T-helper 2 cell (primary cell): ENCODE data around the gene NAA10.
A peak's percentile ranks its signal among the peaks of the same experiment; 100 is the strongest.

Source experiments
- DNase-seq, 5 experiments: peaks; one replicate each; pipeline versions ENCODE4 v3.0.0 to v3.0.0-alpha.2; 2012 to 2022
- total RNA-seq, 2 donors: gene quantifications; one replicate each; lab custom pipeline; 2026; lab: John Stamatoyannopoulos, UW

The NAA10 gene
- 14.7 to 16.8 reads per million in 2 donors for total RNA-seq

DNA sequence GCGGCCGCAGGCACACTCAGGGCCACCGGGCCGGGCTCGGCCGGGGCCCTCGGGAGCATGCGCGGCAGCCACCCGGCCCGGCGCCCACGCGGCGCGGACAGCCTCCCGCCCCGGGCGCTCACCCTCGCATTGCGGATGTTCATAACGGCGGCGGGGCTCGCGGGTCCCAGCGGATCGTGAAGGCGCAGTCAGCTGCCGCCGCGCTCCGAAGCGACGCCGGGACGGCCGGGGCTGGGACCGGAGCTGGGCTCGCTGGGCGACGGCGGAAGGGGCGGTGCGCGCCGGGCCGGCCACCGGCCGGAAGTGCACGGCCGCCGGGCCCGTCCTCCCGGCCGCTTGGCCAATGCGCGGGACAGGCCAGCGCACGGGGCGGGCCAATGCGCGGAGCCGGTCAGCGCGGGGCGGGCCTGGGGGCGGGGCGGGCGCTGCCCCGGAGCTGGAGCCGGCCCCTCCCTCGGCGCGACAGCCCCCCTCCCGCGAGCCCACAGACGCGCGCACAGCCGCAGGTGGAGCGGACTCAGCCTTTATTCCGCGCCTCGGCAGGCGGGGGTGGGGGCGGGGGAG lies at the start of gene NAA10:
TSS of gene NAA10 (minus strand) at position 276 of the 564 bp plus-strand sequence. CDS start at position 143, 133 bp downstream.
- peak; percentile 29 to 67 (median 44) for DNase-seq

DNA sequence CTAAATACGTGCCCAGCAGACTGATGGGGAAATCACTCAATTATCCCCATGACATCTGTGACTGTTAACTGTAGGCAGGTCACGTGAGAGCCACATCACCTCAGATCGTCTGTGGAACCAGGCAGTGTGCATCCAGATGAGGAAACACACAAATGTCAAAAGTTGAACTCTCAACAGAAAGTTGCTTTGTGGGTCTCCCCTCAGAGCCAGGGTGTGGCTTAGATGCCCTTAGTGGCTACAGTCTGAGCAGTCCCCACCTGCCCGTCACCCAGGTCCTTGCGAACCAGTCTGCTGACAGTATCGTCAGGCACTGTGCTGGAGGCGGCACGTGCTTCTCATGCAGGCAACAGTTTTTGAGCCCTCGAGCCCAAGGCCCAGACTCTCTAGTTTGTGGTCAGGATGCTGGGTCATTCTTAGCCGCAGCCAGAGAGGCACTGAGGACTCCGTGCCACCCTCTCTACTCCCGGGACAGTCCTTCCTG lies 48.5 kb upstream of the NAA10 start:
- DNase-seq, result peak in 1 of 5 experiments; percentile 55

DNA sequence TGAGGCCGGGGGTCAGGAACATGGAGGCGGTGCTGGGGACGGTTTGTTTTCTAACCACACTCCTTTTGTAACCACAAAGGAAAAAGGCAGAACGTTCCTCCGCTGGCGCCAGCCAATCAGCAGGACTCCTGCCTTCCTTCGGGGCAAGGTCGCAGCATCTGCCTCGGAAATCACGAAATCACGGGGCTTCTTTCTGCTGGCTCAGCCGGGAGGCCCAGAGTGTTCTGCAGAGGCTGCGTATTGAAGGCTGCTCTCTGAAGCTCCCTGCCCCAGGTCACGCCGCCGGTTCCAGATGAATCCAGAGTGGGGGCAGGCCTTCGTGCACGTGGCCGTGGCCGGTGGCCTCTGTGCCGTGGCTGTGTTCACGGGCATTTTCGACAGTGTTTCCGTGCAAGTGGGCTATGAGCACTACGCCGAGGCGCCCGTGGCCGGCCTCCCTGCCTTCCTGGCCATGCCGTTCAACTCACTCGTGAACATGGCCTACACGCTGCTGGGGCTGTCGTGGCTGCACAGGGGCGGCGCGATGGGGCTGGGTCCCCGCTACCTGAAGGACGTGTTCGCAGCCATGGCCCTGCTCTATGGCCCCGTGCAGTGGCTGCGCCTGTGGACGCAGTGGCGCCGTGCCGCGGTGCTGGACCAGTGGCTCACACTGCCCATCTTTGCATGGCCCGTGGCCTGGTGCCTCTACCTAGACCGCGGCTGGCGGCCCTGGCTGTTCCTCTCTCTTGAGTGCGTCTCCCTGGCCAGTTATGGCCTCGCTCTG lies 47.1 kb upstream of the NAA10 start:
- peak; percentile 25 to 93 (median 58) for DNase-seq

DNA sequence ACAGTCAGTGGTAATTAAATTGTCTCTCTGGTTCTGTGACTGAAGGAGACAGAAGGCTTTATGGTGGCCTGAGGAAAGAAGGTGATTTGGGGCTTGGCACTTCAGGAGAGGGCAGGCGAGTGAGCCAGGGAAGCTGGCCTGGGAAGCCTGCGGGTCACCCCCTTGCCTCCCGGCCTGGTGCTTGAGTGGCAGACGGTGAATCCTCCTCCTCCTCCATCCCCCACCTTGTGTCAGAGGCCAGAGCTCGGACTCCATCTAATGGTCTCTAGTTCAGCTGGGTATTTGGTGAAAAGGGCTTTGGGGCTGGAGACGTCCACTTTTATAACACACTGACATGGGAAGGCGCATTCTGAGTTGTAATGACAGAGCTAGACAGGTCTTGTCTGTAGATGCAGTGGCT lies 46.4 kb upstream of the NAA10 start:
- DNase-seq, result no peak

DNA sequence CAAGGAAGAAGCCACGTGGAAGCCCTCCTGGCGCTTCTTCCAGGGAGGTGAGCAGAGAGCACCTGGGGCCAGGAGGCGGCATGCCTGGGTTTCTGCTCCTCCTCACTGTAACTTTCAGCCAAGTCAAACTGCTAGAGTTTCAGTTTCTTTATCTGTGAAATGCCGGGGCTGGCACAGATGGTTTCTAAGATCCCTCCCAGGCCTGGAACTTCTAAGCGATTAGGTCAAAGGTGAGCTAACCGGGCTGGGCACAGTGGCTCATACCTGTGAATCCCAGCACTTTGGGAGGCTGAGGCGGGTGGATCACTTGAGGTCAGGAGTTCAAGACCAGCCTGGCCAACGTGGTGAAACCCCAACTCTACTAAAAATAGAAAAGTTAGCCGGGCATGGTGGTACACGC lies 45.6 kb upstream of the NAA10 start:
- peak in 1 of 5 experiments; percentile 40 for DNase-seq

DNA sequence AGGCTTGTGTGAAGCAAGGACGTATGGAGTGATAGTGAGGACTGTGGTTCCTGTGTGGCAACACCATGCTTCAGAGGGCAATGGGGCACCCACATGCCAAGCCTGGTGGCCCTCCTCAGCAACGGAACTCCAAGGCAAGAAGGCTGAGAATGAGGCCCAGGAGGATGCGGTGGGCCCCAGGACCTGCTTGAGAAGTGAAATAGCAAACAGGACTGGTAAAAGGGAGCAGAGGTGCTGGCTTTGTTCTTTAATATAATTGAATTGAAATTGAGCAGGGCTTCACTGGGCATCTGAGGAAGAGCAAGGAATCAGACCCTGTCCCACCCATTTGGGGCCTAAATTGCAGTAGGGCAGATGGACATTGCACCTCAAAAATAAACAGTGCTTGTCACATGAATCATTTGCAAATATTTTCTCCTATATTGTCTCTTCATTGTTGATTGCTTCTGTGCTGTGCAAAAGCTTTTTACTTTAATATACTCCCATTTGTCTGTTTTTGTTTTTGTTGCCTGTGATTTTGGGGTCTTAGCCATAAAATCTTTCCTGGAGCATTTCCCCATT lies 40.0 kb upstream of the NAA10 start:
- DNase-seq, result peak in 1 of 5 experiments; percentile 42

DNA sequence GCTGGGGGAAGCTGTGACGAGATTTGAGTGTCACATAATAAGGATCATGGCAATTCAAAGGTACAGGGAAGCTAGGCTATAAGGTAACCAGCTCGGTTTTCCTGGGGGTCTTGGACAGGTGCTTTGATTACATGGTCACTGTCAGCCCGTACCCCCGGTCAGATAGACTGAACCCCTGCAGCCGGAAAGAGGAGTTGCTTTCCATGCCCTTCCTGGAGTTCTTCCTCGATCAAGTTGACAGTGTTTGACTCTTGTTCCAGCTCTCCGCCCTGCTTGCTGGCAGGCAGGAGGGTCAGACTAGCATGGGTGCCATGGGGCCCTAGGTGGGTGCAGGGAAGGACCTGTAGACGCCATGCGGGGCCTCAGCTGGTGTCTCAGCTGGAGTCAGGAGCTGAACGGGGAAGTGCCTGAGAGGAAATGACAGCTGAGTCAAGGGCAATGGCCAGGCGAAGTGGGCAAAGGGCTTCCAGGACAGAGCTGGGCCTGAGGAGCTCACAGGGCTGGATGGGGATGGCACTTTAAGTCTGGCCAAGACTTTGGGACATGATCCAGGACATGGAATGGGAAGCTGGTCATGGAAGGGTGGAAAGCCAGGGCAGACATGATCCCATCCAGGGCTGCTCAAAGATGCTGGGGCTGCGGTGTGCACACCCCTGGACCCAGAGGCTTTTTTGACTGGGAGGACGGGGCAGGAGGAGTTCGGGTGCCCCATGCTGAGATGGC lies 39.3 kb upstream of the NAA10 start:
- no peak for DNase-seq

DNA sequence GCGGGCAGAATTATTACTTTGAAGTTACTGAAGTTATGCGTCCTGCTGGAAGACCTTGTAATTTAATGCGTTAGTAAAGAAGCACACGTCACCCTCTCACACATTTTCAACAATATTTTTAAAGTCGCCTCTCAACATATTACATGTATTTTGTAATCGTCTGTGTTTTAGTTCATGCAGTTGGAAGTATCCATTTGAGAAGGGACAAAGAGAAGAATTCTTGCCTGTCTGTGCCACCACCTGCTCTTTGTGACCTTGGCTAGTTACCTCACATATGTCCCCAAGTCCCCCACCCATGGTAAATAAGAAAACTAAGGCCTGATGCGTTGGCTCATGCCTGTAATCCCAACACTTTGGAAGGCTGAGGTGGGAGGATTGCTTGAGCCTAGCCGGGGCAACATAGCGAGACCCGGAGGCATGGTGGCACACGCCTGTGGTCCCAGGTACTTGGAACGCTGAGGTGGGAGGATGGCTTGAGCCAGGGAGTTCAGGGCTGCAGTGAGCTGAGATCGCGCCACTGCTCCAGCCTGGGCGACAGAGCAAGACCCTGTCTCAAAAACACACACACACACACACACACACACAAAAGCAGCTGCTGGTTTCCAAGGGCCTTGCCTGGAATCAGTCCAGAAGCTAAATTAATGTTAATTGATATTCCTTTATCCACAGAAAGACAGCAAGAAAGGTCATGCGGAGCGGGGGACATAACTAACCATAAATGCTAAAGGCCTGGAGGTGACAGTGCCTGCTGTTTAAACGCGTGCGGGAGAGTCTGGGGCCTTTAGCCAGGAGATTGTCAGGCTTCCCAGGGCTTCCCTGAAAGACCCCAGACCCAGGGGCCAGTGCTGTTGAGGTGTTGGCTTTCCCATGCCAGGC lies 38.5 kb upstream of the NAA10 start:
- DNase-seq, result no peak

DNA sequence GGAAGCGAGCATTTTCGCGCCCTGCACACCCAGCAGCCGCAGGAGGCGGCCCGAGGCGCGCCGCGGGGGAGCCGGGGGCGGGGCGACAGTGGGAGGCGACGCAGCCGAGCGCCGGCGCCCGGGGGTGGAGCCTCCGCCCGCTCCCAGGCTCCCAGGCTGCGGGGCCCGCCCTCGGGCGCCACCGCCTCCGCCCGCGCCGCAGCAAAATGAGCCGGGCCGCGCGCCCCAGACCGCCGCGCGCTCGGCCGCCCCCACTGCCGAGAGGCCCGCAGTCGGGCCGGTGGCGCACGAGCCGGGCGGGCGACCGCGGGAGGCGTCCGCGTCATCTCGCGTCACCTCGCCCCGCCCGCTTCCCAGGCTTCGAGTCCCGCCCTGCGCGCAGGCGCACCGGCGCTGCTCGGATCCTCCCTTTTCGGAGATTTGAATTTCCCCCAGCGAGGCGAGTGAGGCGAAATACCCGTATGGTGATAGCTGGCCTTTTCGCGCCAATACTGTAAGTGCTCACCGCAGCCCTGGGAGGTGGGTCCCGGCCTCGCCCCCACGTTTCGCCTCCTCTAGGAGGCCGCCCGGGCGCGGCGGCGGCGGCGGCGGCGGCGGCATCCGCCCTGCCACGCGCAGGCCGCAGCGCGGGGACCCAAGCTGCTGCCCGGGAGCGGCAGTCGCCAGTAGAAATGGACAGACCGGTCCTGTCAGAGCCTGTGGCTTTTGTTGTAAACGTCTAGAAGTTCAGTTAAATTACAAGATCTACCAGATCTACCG lies 37.7 kb upstream of the NAA10 start, which contains the start of gene TMEM187:
TSS of gene TMEM187 (plus strand) at position 387 of the 759 bp plus-strand sequence. CDS start 9,309 bp downstream, outside the sequence.
- DNase-seq, result peak; percentile 69 to 95 (median 83)

DNA sequence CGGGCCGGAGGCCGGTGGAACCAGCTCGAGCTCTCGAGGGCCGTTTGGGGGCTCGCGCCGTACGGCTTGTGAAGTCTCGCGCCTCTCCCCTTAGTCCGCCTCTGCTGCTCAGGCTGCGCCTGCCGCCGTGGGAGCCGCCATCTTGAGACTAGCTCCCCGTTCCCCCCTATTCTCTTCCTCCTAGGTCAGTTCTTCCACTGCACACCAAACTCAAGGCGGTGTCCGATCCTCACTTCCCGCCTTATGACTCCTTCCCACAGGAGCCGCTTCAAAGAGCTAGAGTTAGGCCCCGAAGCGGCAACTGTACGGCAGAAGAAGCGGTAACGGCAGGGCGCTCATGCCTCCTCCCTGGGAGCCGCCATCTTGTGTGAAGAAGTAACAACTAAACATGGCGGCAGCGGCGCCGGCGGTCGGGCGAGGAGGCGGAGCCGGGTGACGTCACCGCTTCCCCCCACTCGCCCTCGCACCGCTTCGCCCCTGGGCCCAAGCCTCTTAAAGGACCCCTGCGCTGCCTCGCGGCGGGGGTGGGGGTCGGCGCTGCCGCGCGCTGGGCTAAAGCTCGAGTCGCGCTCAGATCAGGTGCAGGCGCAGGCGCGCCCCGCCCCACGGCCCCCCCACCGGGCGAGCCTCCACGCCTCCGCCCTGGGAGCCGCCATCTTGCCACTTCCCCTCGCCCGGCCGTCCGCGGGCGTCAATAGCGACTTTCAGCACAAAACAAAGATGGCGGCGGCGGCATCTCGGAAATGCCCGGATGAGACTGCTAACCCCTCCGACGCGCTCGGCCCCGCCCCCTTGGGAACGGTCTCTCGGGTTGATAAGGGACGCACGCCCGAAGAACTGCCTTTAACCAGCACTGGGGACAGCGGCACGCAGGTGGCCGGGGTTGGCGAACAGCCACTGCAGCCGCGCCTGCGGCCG lies 36.9 kb upstream of the NAA10 start, which contains the start of gene HCFC1:
TSS of gene HCFC1 (minus strand) at position 369 of the 918 bp plus-strand sequence. CDS start 978 bp downstream, outside the sequence.
- peak; percentile 74 to 94 (median 87) for DNase-seq

DNA sequence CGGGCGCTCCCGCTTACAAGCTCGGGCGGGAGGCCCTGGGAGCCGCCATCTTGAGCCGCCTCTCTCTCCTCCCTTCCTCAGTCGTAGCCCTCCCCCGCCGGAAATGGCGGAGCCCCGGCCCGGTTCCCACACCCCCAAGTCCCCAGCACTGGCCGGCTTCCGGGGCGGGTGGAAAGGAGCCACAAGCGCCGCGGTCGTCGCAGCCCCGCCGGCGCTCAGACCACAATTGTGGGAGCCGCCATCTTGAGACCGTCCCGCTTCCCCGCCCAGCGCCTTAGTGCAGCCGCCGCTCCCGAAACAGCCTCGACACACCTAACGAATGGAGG lies 36.2 kb upstream of the NAA10 start:
- DNase-seq, result peak; percentile 70 to 95 (median 86)

DNA sequence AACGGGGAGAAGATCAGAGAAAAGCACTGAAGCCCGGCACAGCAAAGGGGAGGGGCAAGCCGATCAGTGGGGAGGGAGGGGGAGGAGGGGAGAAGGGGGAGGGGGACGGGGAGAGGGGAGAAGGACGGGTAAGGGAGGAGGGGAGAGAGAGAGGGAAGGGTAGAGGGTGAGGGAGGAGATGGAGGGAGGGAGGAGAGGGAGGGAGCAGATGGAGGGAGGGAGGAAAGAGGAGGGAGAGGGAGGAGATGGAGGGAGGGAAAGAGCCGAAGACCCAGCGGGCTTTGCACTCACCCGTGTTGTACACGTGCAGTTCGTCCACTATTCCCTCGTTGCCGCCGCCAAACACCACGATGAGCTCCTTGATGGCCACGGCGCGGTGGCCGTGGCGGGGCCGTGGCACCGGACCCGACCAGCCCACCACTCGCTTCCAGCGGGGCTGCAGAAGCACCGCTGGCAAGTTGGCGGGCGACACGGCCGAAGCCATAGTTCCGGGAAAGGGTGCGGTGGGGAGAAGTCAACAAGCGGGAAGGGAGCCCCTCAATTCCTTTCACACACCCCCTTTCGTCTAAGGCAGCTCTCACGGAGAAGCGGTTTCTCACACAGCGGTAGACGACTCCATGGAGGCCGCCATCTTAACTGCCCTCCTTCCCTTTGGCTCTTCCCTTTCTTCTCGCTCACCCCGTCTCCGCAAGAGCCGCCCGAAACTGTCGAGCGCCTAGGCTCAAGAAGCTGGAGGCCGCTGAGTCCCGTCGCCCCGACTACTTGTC lies 35.7 kb upstream of the NAA10 start:
- DNase-seq, result peak in 1 of 5 experiments; percentile 80

DNA sequence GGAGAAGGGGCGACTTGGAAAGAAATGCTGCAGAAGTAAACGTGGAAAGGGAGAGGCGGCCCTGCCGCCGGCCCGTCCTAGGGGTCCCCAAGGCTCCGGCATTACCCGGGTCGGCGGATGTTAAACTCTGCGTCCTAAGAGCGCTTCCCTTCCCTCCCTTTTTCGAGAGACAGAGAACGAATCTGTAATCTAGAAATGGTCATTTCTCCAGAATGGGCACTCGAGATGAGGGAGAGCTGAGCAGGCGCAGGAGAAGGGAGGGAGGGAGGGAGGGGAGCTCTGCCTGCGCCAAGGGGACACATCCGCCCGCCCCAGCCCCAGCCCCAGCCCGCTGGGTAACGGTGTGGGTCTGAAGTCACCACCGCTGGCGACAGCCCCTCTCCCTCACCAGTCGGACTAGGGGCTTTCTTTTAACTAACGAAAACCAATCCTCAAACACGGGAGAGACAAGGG lies 35.1 kb upstream of the NAA10 start:
- no peak for DNase-seq

DNA sequence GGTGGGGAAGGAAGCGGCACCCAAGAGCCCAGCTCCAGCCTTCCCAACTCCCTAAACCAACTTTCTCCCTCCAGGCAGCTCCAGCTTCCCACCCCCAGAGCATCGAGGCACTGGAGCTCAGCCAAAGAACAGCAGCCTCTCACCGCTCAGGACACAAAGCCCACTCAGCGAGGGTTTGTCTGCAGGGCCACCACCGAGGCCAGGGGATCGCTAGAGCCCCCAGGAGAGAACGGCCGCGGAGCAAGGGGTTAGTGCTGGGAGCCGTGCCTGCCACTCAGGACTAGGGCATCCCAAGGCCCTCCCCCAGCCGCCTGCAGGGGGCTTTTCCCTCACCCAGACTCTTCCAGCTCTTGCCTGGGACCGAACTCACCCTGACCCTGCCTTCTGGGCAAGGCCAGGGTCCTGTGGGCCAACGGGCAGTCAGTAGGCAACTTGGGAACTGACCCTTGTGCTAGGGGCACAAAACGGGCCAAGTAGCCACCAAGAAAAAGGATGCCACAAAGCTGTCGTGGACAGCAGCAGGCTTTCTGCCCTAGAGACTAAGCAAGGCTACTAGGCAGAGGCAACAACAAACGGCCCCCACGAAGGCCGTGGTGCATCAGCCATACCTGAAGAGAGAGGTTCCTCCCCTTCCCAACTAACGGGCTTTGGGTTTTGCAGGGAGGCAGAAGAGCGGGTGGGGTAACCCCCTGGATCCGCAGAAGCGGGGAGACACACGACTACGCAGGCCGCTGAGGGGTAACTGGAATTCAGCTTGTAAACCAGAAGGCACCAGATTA lies 34.5 kb upstream of the NAA10 start:
- no peak for DNase-seq

DNA sequence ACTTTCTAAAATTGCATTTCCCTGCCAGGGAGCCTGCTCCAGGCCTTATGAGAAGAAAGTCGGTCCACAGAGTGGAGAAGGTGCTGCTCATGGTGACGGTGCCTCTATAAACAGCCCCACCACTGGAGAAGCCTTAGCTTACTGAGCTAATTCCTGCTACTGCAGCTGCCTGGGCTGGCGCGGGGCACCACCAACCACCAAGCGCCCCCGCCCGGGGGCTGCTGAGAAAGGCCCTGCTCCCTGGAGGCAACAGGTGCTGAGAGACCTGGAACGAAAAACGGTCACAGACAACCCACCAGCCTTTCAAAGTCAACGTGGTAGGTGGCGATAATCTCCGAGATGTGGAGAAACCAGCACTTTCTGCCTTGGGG lies 33.9 kb upstream of the NAA10 start:
- peak in 2 of 5 experiments; percentile 29 to 67 for DNase-seq

DNA sequence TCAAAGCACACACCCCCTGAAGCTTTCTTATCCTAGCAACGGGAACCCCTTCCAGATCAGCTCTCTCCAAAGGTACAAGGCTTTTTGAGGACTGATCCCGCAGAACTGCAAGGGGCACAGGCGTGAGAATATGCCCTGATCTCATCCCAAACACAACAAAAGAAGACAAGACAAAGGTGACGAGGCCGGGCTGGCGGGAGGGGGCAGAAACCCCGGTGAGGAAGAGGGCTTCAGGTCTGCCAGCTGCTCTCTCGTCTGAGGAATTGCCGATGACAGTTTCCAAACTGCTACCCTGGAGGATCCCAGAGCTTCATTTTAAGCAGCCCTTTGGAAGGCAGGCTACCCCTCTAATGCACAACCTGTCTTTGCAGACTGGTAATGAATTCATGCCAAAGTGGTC lies 33.4 kb upstream of the NAA10 start:
- no peak for DNase-seq

DNA sequence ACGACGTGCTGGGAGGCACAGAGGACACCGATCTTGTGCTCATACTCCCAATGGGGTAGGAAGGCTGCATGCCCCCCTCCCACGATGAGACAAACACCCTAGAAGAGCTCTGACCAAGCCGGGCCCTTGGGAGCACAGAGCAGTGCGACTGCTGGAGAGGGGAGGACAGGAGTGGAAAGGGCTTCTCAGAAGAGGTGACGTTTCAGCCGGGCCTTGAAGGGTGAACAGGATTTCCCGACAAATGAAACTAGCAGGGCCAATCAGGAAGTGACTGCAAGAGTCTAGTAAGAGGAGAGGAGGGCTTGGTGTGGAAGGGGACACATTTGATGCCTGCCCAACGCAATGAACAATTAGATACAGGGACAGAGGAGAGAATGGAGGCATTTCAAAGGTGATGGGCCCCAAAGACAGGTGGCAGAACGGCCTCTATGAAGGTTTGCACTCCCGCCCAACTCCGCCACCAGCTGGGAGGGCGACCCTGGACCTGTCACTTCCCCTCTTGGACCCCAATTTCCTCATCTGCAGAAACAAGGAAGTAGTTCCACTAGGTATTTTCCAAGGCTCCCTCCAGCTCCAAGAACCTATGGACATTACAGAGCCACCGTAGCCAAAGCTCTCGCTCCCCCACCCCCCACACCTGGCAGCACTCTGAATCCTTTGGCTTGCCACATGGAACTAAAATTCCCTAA lies 32.8 kb upstream of the NAA10 start:
- peak in 2 of 5 experiments; percentile 37 to 65 for DNase-seq
